ENCODE measurements around the gene ACTG1. TPM values are rescaled to one million over a fixed set of nuclear protein-coding genes. Genes with fewer than 3 reads are reported as not detected.

Gene ACTG1
- total and polyA plus RNA-seq, 2 of the 13 experiments (the other 11 are each of a cell fraction or from before 2014, with no cell fraction given): 973 to 1,138 TPM

DNA sequence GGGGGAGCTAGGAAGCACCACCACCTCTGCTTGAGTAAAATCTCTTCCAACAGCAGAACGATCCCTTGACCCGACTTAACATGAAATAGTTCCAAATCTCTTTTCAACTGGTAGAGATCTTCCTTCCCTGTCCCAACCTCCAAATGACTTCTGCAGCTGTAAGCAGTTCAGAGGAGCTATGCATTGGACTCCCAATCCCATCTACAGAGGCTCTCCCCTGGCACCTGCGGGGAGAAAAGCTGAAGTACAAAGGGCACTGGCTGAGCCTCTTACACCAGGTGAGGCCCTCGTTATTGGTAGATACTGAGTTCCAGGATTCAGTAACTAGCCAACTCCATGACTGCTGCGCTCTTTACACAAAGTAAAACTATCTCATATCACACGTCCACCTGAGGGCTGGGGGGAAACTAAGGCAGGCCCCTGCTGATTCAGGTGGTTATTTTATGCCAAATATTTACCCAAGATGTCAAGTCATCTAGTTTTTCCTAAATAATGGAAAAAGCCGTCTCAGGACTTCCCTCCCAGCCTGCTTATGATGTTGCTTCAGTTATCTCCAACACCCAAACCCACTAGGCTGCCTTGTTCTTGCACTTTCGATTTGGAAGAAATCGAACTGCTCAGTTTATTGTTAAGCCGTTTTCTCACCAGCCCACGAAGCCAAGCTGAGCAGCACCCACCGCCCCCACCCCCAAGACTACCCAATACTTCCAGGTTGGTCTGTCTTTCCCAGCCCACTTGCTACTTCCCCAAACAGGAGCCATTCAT lies 3.2 kb downstream of the ACTG1 start (continued):
- TF ChIP-seq, protein P1, sequence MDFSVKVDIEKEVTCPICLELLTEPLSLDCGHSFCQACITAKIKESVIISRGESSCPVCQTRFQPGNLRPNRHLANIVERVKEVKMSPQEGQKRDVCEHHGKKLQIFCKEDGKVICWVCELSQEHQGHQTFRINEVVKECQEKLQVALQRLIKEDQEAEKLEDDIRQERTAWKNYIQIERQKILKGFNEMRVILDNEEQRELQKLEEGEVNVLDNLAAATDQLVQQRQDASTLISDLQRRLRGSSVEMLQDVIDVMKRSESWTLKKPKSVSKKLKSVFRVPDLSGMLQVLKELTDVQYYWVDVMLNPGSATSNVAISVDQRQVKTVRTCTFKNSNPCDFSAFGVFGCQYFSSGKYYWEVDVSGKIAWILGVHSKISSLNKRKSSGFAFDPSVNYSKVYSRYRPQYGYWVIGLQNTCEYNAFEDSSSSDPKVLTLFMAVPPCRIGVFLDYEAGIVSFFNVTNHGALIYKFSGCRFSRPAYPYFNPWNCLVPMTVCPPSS (IDR thresholded peaks at IDR 0.05): no peak
- TF ChIP-seq CREB1 (IDR thresholded peaks at IDR 0.05) (no peak), CREB1 (CRISPR knock-in tag; IDR thresholded peaks at IDR 0.05) (no peak), GABPB1 (CRISPR knock-in tag; IDR thresholded peaks at IDR 0.05) (no peak), HNF4G (IDR thresholded peaks at IDR 0.05; ENCODE audit: borderline replicate concordance, low read depth, low read length) (peak; percentile 47; the same call in 1 of the 2 replicates), HNF4G (CRISPR knock-in tag; IDR thresholded peaks at IDR 0.05; ENCODE audit: borderline replicate concordance, low read depth) (no peak), HNF4A (CRISPR knock-in tag; IDR thresholded peaks at IDR 0.05) (peak; percentile 59), ZNF619 (CRISPR knock-in tag; IDR thresholded peaks at IDR 0.05) (no peak), MBD4 (IDR thresholded peaks at IDR 0.05; ENCODE audit: borderline replicate concordance, low read length) (peak; percentile 87; the same call in 1 of the 2 replicates), ZNF430 (CRISPR knock-in tag; IDR thresholded peaks at IDR 0.05) (peak; percentile 9; the same call in 1 of the 2 replicates), ZNF547 (CRISPR knock-in tag; IDR thresholded peaks at IDR 0.05) (no peak), MZF1 (CRISPR knock-in tag; IDR thresholded peaks at IDR 0.05; ENCODE audit: borderline replicate concordance) (no peak), ZNF282 (IDR thresholded peaks at IDR 0.05; ENCODE audit: partially characterized antibody) (no peak), PAF1 (CRISPR knock-in tag; IDR thresholded peaks at IDR 0.05) (peak; percentile 48; the same call in 1 of the 2 replicates), ISL2 (CRISPR knock-in tag; IDR thresholded peaks at IDR 0.05) (0 out of 2 replicates have a peak, but pooled peaks have one; percentile 17), ZNF572 (CRISPR knock-in tag; IDR thresholded peaks at IDR 0.05) (no peak), ZSCAN25 (CRISPR knock-in tag; IDR thresholded peaks at IDR 0.05) (no peak), ZNF101 (CRISPR knock-in tag; IDR thresholded peaks at IDR 0.05; ENCODE audit: borderline replicate concordance, low read depth) (no peak), NR3C1 (CRISPR knock-in tag; IDR thresholded peaks at IDR 0.05) (no peak)
- TF ChIP-seq, protein P2, sequence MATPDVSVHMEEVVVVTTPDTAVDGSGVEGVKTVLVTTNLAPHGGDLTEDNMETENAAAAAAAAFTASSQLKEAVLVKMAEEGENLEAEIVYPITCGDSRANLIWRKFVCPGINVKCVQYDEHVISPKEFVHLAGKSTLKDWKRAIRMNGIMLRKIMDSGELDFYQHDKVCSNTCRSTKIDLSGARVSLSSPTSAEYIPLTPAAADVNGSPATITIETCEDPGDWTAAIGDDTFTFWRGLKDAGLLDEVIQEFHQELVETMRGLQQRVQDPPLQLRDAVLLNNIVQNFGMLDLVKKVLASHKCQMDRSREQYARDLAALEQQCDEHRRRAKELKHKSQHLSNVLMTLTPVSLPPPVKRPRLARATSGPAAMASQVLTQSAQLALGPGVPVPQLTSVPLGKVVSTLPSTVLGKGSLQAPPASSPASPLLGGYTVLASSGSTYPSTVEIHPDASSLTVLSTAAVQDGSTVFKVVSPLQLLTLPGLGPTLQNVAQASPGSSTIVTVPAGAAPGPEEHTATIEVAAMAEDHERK (CRISPR knock-in tag; IDR thresholded peaks at IDR 0.05; ENCODE audit: low read depth): no peak
- TF ChIP-seq, protein P3, sequence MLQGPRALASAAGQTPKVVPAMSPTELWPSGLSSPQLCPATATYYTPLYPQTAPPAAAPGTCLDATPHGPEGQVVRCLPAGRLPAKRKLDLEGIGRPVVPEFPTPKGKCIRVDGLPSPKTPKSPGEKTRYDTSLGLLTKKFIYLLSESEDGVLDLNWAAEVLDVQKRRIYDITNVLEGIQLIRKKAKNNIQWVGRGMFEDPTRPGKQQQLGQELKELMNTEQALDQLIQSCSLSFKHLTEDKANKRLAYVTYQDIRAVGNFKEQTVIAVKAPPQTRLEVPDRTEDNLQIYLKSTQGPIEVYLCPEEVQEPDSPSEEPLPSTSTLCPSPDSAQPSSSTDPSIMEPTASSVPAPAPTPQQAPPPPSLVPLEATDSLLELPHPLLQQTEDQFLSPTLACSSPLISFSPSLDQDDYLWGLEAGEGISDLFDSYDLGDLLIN (CRISPR knock-in tag; IDR thresholded peaks at IDR 0.05; ENCODE audit: borderline replicate concordance): no peak
- TF ChIP-seq, protein P4, sequence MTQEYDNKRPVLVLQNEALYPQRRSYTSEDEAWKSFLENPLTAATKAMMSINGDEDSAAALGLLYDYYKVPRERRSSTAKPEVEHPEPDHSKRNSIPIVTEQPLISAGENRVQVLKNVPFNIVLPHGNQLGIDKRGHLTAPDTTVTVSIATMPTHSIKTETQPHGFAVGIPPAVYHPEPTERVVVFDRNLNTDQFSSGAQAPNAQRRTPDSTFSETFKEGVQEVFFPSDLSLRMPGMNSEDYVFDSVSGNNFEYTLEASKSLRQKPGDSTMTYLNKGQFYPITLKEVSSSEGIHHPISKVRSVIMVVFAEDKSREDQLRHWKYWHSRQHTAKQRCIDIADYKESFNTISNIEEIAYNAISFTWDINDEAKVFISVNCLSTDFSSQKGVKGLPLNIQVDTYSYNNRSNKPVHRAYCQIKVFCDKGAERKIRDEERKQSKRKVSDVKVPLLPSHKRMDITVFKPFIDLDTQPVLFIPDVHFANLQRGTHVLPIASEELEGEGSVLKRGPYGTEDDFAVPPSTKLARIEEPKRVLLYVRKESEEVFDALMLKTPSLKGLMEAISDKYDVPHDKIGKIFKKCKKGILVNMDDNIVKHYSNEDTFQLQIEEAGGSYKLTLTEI (CRISPR knock-in tag; conservative IDR thresholded peaks at IDR 0.05): no peak
- TF ChIP-seq, protein P5, sequence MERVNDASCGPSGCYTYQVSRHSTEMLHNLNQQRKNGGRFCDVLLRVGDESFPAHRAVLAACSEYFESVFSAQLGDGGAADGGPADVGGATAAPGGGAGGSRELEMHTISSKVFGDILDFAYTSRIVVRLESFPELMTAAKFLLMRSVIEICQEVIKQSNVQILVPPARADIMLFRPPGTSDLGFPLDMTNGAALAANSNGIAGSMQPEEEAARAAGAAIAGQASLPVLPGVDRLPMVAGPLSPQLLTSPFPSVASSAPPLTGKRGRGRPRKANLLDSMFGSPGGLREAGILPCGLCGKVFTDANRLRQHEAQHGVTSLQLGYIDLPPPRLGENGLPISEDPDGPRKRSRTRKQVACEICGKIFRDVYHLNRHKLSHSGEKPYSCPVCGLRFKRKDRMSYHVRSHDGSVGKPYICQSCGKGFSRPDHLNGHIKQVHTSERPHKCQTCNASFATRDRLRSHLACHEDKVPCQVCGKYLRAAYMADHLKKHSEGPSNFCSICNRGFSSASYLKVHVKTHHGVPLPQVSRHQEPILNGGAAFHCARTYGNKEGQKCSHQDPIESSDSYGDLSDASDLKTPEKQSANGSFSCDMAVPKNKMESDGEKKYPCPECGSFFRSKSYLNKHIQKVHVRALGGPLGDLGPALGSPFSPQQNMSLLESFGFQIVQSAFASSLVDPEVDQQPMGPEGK (CRISPR knock-in tag; IDR thresholded peaks at IDR 0.05): no peak
